Right lobe of liver (tissue), 6 donors: ENCODE results near the gene USP47. TPM values are rescaled to one million over a fixed set of nuclear protein-coding genes. Genes with fewer than 3 reads are reported as not detected.
A peak's percentile ranks its signal among the peaks of the same experiment; 100 is the strongest.

Experiments used
- ATAC-seq, 4 donors: fragments of 200-7000 bp; cut with Tn5 transposase; one replicate each; pipeline ENCODE4 v1.9.1; 2020; ENCODE audit warnings: mild to moderate bottlenecking in 4 of 4, moderate library complexity in 4 of 4
- DNase-seq, 3 donors: peaks; one replicate each; pipeline ENCODE4 v3.0.0-alpha.2; 2020
- H3K27ac ChIP-seq, 3 donors: fragments of 200-600 bp; one replicate each; pipeline ENCODE4 v1.8.0; 2022
- H3K27me3 ChIP-seq, 2 donors: fragments of 200-600 bp; one replicate each; pipeline ENCODE4 v1.8.0; 2022
- H3K36me3 ChIP-seq, 4 donors: fragments of 200-600 bp; sonication (generic) in 1 of 4; one replicate each; pipeline versions ENCODE4 v1.5.1 to v1.8.0; 2017 to 2022; ENCODE audit warnings: control low read depth in 1 of 4
- H3K4me1 ChIP-seq, 4 donors: fragments of 200-600 bp; sonication (generic) in 1 of 4; one replicate each; pipeline versions ENCODE4 v1.5.1 to v1.8.0; 2017 to 2022; ENCODE audit warnings: control low read depth in 1 of 4
- H3K4me3 ChIP-seq, 3 donors: fragments of 200-600 bp; one replicate each; pipeline ENCODE4 v1.8.0; 2022
- H3K9me3 ChIP-seq, 4 donors: fragments of 200-600 bp; sonication (generic) in 1 of 4; one replicate each; pipeline versions ENCODE4 v1.5.1 to v1.8.0; 2017 to 2022; ENCODE audit warnings: control low read depth in 1 of 4
- POLR2A ChIP-seq: fragments of 450-650 bp; IDR thresholded peaks from one replicate; pipeline ENCODE4 v1.6.1; 2017; ENCODE audit warnings: antibody characterized with exemption, mild to moderate bottlenecking
- WGBS: methylation state at CpG from one replicate; pipeline ENCODE4 v1.1.6; 2018; ENCODE audit warnings: low coverage, low lambda C conversion rate; ENCODE audit not compliant: insufficient coverage; ENCODE audit errors: missing lambda C conversion rate; 5-methylcytosine and 5-hydroxymethylcytosine counted together
- intact Hi-C, 2 donors: fragments of 100-400 bp; cut with DNase I; formaldehyde crosslinking; loops; one replicate each; pipeline versions ENCODE4 v1.11.2 to v1.14.1; 2022
- total RNA-seq, 6 experiments: library from RNA; depleted of rRNA in 2 of 6; stranded (reverse); fragments of >200 nt in 2 of 6; fragmentation: NEBNext Ultra II Directional in 3 of 6; extraction: Animal tissue kit (Norgen Biotek cat#: 25700) in 3 of 6; gene quantifications; one replicate each; pipeline versions ENCODE4 v1.1.0 to v1.2.4, GENCODE V29; 2016 to 2023
- TF ChIP-seq, protein P1 (sequence below), 4 donors: fragments of 200-600 bp in 3 of 4; fragments of 450-650 bp in 1 of 4; IDR thresholded peaks; one replicate each; pipeline versions ENCODE4 v1.5.1 to v1.8.0; 2016 to 2022; ENCODE audit warnings: antibody characterized with exemption in 4 of 4, mild to moderate bottlenecking in 2 of 4
- donor health status: DM: no; HTN: yes; CAD: no.
- donor health status: DM: no; HTN: no; CAD: no.
- donor health status: DM: no; HTN: no; CAD: no.
- donor health status: DM: no; HTN: yes; CAD: no.
- donor health status: DM: no; HTN: yes; CAD: no.

USP47 gene
- total RNA-seq, 6 experiments from 2014 or later: 25.2 to 38.1 (median 29.6) TPM

- no peak for DNase-seq
- no peaks in the 10 kb centered on the region for H3K27me3 ChIP-seq
- peaks cover 0 to 22% (median 4%) of the 10 kb centered on the region in 4 donors for H3K4me1 ChIP-seq
- WGBS: 89% methylated on average over 5 of the region's 6 CpGs
- H3K4me3 ChIP-seq: no peak overlapping the region
- ATAC-seq: peak in 1 of 4 donors; percentile 6
- H3K27ac ChIP-seq: no peak overlapping the region
- TF ChIP-seq POLR2A: no peak
- TF ChIP-seq, protein P1, sequence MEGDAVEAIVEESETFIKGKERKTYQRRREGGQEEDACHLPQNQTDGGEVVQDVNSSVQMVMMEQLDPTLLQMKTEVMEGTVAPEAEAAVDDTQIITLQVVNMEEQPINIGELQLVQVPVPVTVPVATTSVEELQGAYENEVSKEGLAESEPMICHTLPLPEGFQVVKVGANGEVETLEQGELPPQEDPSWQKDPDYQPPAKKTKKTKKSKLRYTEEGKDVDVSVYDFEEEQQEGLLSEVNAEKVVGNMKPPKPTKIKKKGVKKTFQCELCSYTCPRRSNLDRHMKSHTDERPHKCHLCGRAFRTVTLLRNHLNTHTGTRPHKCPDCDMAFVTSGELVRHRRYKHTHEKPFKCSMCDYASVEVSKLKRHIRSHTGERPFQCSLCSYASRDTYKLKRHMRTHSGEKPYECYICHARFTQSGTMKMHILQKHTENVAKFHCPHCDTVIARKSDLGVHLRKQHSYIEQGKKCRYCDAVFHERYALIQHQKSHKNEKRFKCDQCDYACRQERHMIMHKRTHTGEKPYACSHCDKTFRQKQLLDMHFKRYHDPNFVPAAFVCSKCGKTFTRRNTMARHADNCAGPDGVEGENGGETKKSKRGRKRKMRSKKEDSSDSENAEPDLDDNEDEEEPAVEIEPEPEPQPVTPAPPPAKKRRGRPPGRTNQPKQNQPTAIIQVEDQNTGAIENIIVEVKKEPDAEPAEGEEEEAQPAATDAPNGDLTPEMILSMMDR (IDR thresholded peaks at IDR 0.05): no peak
- intact Hi-C loops: no loop called here
- no peaks in the 10 kb centered on the region for H3K9me3 ChIP-seq
- H3K36me3 ChIP-seq: no peaks in the 10 kb centered on the region
These were observed 153.8 kb downstream of the USP47 start for GRCh38 chr11:11995601-11996000.

- no peak overlapping the region for H3K27ac ChIP-seq
- no peak for ATAC-seq
- no peak for DNase-seq
- 76% methylated on average over 8 of the region's 11 CpGs for WGBS
- TF ChIP-seq POLR2A: no peak
- TF ChIP-seq, protein P1 (IDR thresholded peaks at IDR 0.05): no peak
- no peaks in the 10 kb centered on the region for H3K36me3 ChIP-seq
- no peaks in the 10 kb centered on the region for H3K27me3 ChIP-seq
- no peaks in the 10 kb centered on the region for H3K9me3 ChIP-seq
- intact Hi-C loops: no loop called here
- no peak overlapping the region for H3K4me3 ChIP-seq
- H3K4me1 ChIP-seq: peaks cover 0 to 17% (median 4%) of the 10 kb centered on the region in 4 donors
These were observed 154.7 kb downstream of the USP47 start for GRCh38 chr11:11996321-11997048.

DNA sequence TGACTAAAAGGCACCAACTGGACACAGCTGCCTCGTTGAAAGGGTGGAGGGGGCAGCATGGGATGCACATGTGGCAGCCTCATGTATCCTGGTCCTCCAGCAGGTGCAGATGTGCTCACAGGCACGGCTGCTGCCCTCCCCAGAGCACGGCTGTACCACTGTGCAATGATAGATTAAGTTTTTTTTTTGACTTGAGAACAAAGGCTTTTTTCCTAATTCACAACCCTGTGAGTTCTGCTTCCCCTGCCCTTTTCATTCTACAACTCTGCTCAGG, 155.2 kb downstream of the USP47 start:
- Histone ChIP-seq H3K9me3 (no peaks in the 10 kb centered on the region), H3K27me3 (no peaks in the 10 kb centered on the region), H3K36me3 (no peaks in the 10 kb centered on the region), H3K27ac (no peak overlapping the region), H3K4me3 (no peak overlapping the region), H3K4me1 (peaks cover 0 to 12% (median 3%) of the 10 kb centered on the region in 4 donors)
- TF ChIP-seq POLR2A: no peak
- TF ChIP-seq, protein P1 (IDR thresholded peaks at IDR 0.05): no peak
- intact Hi-C loops: no loop called here
- ATAC-seq (no peak), DNase-seq (no peak)
- no CpG with 5 or more reads among the region's 3 CpGs for WGBS

- TF ChIP-seq POLR2A: no peak
- TF ChIP-seq, protein P1 (IDR thresholded peaks at IDR 0.05): no peak
- no peak for ATAC-seq
- Histone ChIP-seq H3K27me3 (no peaks in the 10 kb centered on the region), H3K27ac (no peak overlapping the region), H3K36me3 (no peaks in the 10 kb centered on the region), H3K9me3 (no peaks in the 10 kb centered on the region), H3K4me3 (no peak overlapping the region), H3K4me1 (no peaks in the 10 kb centered on the region)
- DNase-seq: no peak
- WGBS: 67% methylated on average over 8 of the region's 8 CpGs
- intact Hi-C loops: no loop called here
These were observed 156.5 kb downstream of the USP47 start for GRCh38 chr11:11998091-11998781.
